Measurements from ENCODE around the gene ZNF785. TPM values are rescaled to one million over a fixed set of nuclear protein-coding genes. Genes with fewer than 3 reads are reported as not detected.

The ZNF785 gene
- total RNA-seq, 1 experiment from 2014 or later, result 23.2 TPM

GRCh38 chr16:30605158-30605557 is 19.7 kb upstream of the ZNF785 start:
- intact Hi-C loops (cut with micrococcal nuclease; ENCODE audit: unreplicated experiment), result no loop called here
- no peak for DNase-seq (ENCODE audit: low spot score)
- Histone ChIP-seq H3K4me1 (ENCODE audit: insufficient read depth, low read length, poor library complexity, severe bottlenecking) (peaks cover 4% of the 10 kb centered on the region), H3K4me3 (ENCODE audit: low read depth, low read length, poor library complexity, severe bottlenecking) (no peak overlapping the region), H3K36me3 (ENCODE audit: insufficient read depth, low read length, poor library complexity, severe bottlenecking) (peaks cover 49% of the 10 kb centered on the region), H3K27me3 (replicated peaks; ENCODE audit: insufficient read depth, low read depth, low read length, poor library complexity) (no peaks in the 10 kb centered on the region), H3K27ac (ENCODE audit: low read depth, low read length, poor library complexity, severe bottlenecking) (no peak overlapping the region), H3K9me3 (ENCODE audit: low read depth, low read length, poor library complexity, severe bottlenecking) (no peaks in the 10 kb centered on the region)
- POLR2A ChIA-PET (ENCODE audit: low non-redundant PET), result no interaction called here
- BruUV-seq (replicated peaks), result no TSS peak
- CTCF ChIA-PET, result no interaction called here
- TF ChIP-seq EZH2 (IDR thresholded peaks at IDR 0.05; ENCODE audit: borderline replicate concordance, low read depth, low read length, poor library complexity, severe bottlenecking), result no peak
- no peak for TF ChIP-seq CTCF (conservative IDR thresholded peaks at IDR 0.05; ENCODE audit: low read depth, low read length)

- no peak for TF ChIP-seq CTCF (conservative IDR thresholded peaks at IDR 0.05; ENCODE audit: low read depth, low read length)
- no peak for TF ChIP-seq EZH2 (IDR thresholded peaks at IDR 0.05; ENCODE audit: borderline replicate concordance, low read depth, low read length, poor library complexity, severe bottlenecking)
- CTCF ChIA-PET, result no interaction called here
- Histone ChIP-seq H3K9me3 (ENCODE audit: low read depth, low read length, poor library complexity, severe bottlenecking) (no peaks in the 10 kb centered on the region), H3K4me1 (ENCODE audit: insufficient read depth, low read length, poor library complexity, severe bottlenecking) (peaks cover 4% of the 10 kb centered on the region), H3K4me3 (ENCODE audit: low read depth, low read length, poor library complexity, severe bottlenecking) (no peak overlapping the region), H3K36me3 (ENCODE audit: insufficient read depth, low read length, poor library complexity, severe bottlenecking) (peaks cover 49% of the 10 kb centered on the region), H3K27ac (ENCODE audit: low read depth, low read length, poor library complexity, severe bottlenecking) (no peak overlapping the region), H3K27me3 (replicated peaks; ENCODE audit: insufficient read depth, low read depth, low read length, poor library complexity) (no peaks in the 10 kb centered on the region)
- BruUV-seq (replicated peaks), result no TSS peak
- no peak for DNase-seq (ENCODE audit: low spot score)
- intact Hi-C loops (cut with micrococcal nuclease; ENCODE audit: unreplicated experiment), result no loop called here
- POLR2A ChIA-PET (ENCODE audit: low non-redundant PET), result no interaction called here
Observed at GRCh38 chr16:30604316-30604947, 18.9 kb upstream of the ZNF785 start.

GRCh38 chr16:30603945-30604315 is 18.4 kb upstream of the ZNF785 start:
- H3K4me1 ChIP-seq (ENCODE audit: insufficient read depth, low read length, poor library complexity, severe bottlenecking), result peaks cover 1% of the 10 kb centered on the region
- no peaks in the 10 kb centered on the region for H3K9me3 ChIP-seq (ENCODE audit: low read depth, low read length, poor library complexity, severe bottlenecking)
- no TSS peak for BruUV-seq (replicated peaks)
- peaks cover 49% of the 10 kb centered on the region for H3K36me3 ChIP-seq (ENCODE audit: insufficient read depth, low read length, poor library complexity, severe bottlenecking)
- no peak overlapping the region for H3K4me3 ChIP-seq (ENCODE audit: low read depth, low read length, poor library complexity, severe bottlenecking)
- CTCF ChIA-PET, result no interaction called here
- no peaks in the 10 kb centered on the region for H3K27me3 ChIP-seq (replicated peaks; ENCODE audit: insufficient read depth, low read depth, low read length, poor library complexity)
- POLR2A ChIA-PET (ENCODE audit: low non-redundant PET), result no interaction called here
- intact Hi-C loops (cut with micrococcal nuclease; ENCODE audit: unreplicated experiment), result no loop called here
- DNase-seq (ENCODE audit: low spot score), result no peak
- TF ChIP-seq CTCF (conservative IDR thresholded peaks at IDR 0.05; ENCODE audit: low read depth, low read length) (no peak), EZH2 (IDR thresholded peaks at IDR 0.05; ENCODE audit: borderline replicate concordance, low read depth, low read length, poor library complexity, severe bottlenecking) (no peak)
- no peak overlapping the region for H3K27ac ChIP-seq (ENCODE audit: low read depth, low read length, poor library complexity, severe bottlenecking)
